HEK293T (cell line): ENCODE measurements around the gene QSOX2.

Experiments
- ARNT ChIP-seq: fragments of 450-650 bp; IDR thresholded peaks from 2 replicates; pipeline ENCODE4 v1.6.1; 2017; ENCODE audit warnings: mild to moderate bottlenecking
- BHLHE40 ChIP-seq: fragments of 450-650 bp; IDR thresholded peaks from 2 replicates; pipeline ENCODE4 v1.6.1; 2016; ENCODE audit warnings: mild to moderate bottlenecking, moderate library complexity, borderline replicate concordance
- CTBP1 ChIP-seq: fragments of 450-650 bp; IDR thresholded peaks from 2 replicates; pipeline ENCODE4 v1.6.1; 2016; ENCODE audit warnings: borderline replicate concordance
- ELF4 ChIP-seq: fragments of 450-650 bp; IDR thresholded peaks from 2 replicates; pipeline ENCODE4 v1.6.1; 2017; ENCODE audit warnings: antibody characterized with exemption
- FOXA1 ChIP-seq: fragments of 450-650 bp; IDR thresholded peaks from 2 replicates; pipeline ENCODE4 v1.6.1; 2016; ENCODE audit warnings: mild to moderate bottlenecking
- FOXK2 ChIP-seq: fragments of 450-650 bp; IDR thresholded peaks from 2 replicates; pipeline ENCODE4 v1.6.1; 2016; ENCODE audit warnings: mild to moderate bottlenecking
- FOXM1 ChIP-seq: fragments of 450-650 bp; IDR thresholded peaks from 2 replicates; pipeline ENCODE4 v1.6.1; 2017; ENCODE audit warnings: mild to moderate bottlenecking, borderline replicate concordance
- HDGF ChIP-seq: fragments of 450-650 bp; IDR thresholded peaks from 2 replicates; pipeline ENCODE4 v1.6.1; 2017; ENCODE audit warnings: antibody characterized with exemption, borderline replicate concordance
- L3MBTL2 ChIP-seq: fragments of 450-650 bp; conservative IDR thresholded peaks from 2 replicates; pipeline ENCODE4 v1.6.1; 2016; ENCODE audit warnings: mild to moderate bottlenecking
- NFRKB ChIP-seq: fragments of 450-650 bp; IDR thresholded peaks from 2 replicates; pipeline ENCODE4 v1.6.1; 2016; ENCODE audit warnings: mild to moderate bottlenecking, moderate library complexity
- SP1 ChIP-seq: fragments of 450-650 bp; IDR thresholded peaks from 2 replicates; pipeline ENCODE4 v1.6.1; 2017
- SUZ12 ChIP-seq: fragments of 450-650 bp; IDR thresholded peaks from 2 replicates; pipeline ENCODE4 v1.6.1; 2016; ENCODE audit warnings: mild to moderate bottlenecking
- TARDBP ChIP-seq: fragments of 450-650 bp; IDR thresholded peaks from 2 replicates; pipeline ENCODE4 v1.6.1; 2016
- ZNF384 ChIP-seq: fragments of 450-650 bp; IDR thresholded peaks from 2 replicates; pipeline ENCODE4 v1.6.1; 2016

- TF ChIP-seq HDGF (no peak), ARNT (no peak), BHLHE40 (no peak), FOXA1 (no peak), SP1 (no peak), ELF4 (no peak), FOXK2 (no peak), CTBP1 (no peak), FOXM1 (no peak), TARDBP (no peak), ZNF384 (no peak), L3MBTL2 (no peak), NFRKB (no peak), SUZ12 (no peak)
Measured at GRCh38 chr9:136226680-136227407, 18.8 kb downstream of the QSOX2 start.
